Tibial nerve (tissue), 4 donors: ENCODE data around the gene KRTAP10-9. TPM values are rescaled to one million over a fixed set of nuclear protein-coding genes. Genes with fewer than 3 reads are reported as not detected.

Source experiments
- DNase-seq, 2 donors: peaks; one replicate each; pipeline ENCODE4 v3.0.0-alpha.2; 2019; ENCODE audit warnings: low spot score in 2 of 2
- H3K27ac ChIP-seq, 4 donors: fragments of 200-600 bp; sonication (generic) in 3 of 4; one replicate each; pipeline ENCODE4 v1.5.1; 2017 to 2019; ENCODE audit warnings: mild to moderate bottlenecking in 1 of 4
- H3K27me3 ChIP-seq, 2 donors: fragments of 200-600 bp; sonication (generic) in 1 of 2; one replicate each; pipeline versions ENCODE4 v1.5.1 to v1.6.0; 2017 to 2019
- H3K36me3 ChIP-seq, 3 donors: fragments of 200-600 bp; sonication (generic); one replicate each; pipeline ENCODE4 v1.5.1; 2018 to 2019
- H3K4me1 ChIP-seq, 4 donors: fragments of 200-600 bp; sonication (generic) in 3 of 4; one replicate each; pipeline ENCODE4 v1.5.1; 2017 to 2019
- H3K4me3 ChIP-seq, 4 donors: fragments of 200-600 bp; sonication (generic) in 3 of 4; one replicate each; pipeline ENCODE4 v1.5.1; 2017 to 2019; ENCODE audit warnings: mild to moderate bottlenecking in 1 of 4, moderate library complexity in 1 of 4
- H3K9me3 ChIP-seq, 4 donors: fragments of 200-600 bp; sonication (generic) in 3 of 4; one replicate each; pipeline ENCODE4 v1.5.1; 2017 to 2019
- EP300 ChIP-seq, 2 donors: sonication (generic); formaldehyde crosslinking; IDR thresholded peaks; one replicate each; pipeline ENCODE4 v1.6.1; 2017; ENCODE audit warnings: antibody characterized with exemption in 2 of 2, mild to moderate bottlenecking in 1 of 2
- POLR2A ChIP-seq, 2 donors: fragments of 450-650 bp; IDR thresholded peaks; one replicate each; pipeline ENCODE4 v1.6.1; 2017; ENCODE audit warnings: antibody characterized with exemption in 2 of 2, mild to moderate bottlenecking in 2 of 2, moderate library complexity in 2 of 2
- WGBS, 2 donors: methylation state at CpG; one replicate each; pipeline ENCODE4 v1.1.5; 2018; 5-methylcytosine and 5-hydroxymethylcytosine counted together
- total RNA-seq, 4 donors: library from RNA; depleted of rRNA; stranded (reverse); fragments of >200 nt; gene quantifications; one replicate each; pipeline ENCODE4 v1.1.0, GENCODE V29; 2016
- TF ChIP-seq, protein P1 (sequence below), 5 experiments: fragments of 200-600 bp in 3 of 5; fragments of 450-650 bp in 2 of 5; sonication (generic) in 3 of 5; IDR thresholded peaks; one replicate each; pipeline ENCODE4 v1.5.1; 2016 to 2019; ENCODE audit warnings: antibody characterized with exemption in 5 of 5, mild to moderate bottlenecking in 3 of 5, moderate library complexity in 2 of 5

Gene KRTAP10-9
- total RNA-seq, 4 donors from 2014 or later: not detected

DNA sequence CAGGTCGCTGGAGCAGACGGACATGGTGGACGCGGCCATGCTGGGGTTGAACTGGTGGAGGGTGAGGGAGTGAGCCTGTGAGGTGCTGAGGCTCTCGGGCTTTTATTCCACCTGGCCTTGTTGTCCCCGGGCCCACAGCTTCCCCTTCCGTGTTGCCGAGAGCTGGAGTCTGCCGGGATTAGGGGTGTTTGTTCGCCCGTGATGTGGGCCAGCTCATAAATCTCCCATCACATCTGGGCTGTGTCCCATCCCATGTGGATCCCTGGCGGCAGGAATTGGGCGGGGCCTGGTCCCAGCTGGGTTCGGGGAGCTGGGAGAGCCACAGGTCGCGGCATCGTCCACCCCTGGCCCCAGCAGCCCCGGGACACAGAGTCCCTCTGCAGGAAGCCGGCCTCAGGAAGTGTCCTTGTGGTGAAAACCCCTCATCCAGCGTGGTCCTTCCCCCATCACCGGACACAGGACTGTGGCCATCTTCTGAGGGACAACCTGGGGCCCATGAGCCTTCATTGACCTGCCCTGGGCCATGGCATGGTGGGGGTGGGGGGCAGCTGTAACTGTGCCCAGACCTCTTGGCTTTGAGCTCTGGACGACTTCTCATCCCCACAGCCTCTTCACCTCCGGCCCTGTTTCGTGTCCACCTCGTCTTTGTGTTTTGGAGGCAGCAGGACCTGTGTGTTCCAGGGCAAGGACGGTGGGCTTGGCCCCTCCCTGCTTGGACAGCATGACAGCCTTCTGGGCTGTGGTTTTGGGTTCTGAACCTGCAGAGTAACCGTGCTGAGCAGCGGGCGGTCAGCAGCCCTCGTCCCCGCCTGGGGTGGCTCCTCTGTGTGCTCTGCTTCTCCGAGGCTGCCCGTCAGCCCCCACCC, 34.2 kb upstream of the KRTAP10-9 start, which contains the start of gene KRTAP10-6:
Gene KRTAP10-6, minus strand, starts transcription at position 60 of the 866 bp plus-strand sequence. Its CDS starts 21 bp downstream, at position 39.
- H3K27me3 ChIP-seq: peaks cover 0 to 10% of the 10 kb centered on the region in 2 donors
- DNase-seq: no peak

GRCh38 chr21:44593598-44594405, 33.1 kb upstream of the KRTAP10-9 start:
- no peaks in the 10 kb centered on the region for H3K4me1 ChIP-seq
- H3K36me3 ChIP-seq: no peaks in the 10 kb centered on the region
- WGBS, 2 donors: 37 to 44% methylated on average over 20 of the region's 20 CpGs
- TF ChIP-seq, protein P1, sequence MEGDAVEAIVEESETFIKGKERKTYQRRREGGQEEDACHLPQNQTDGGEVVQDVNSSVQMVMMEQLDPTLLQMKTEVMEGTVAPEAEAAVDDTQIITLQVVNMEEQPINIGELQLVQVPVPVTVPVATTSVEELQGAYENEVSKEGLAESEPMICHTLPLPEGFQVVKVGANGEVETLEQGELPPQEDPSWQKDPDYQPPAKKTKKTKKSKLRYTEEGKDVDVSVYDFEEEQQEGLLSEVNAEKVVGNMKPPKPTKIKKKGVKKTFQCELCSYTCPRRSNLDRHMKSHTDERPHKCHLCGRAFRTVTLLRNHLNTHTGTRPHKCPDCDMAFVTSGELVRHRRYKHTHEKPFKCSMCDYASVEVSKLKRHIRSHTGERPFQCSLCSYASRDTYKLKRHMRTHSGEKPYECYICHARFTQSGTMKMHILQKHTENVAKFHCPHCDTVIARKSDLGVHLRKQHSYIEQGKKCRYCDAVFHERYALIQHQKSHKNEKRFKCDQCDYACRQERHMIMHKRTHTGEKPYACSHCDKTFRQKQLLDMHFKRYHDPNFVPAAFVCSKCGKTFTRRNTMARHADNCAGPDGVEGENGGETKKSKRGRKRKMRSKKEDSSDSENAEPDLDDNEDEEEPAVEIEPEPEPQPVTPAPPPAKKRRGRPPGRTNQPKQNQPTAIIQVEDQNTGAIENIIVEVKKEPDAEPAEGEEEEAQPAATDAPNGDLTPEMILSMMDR (IDR thresholded peaks at IDR 0.05): no peak
- TF ChIP-seq POLR2A (IDR thresholded peaks at IDR 0.05): no peak
- no peak for TF ChIP-seq EP300 (IDR thresholded peaks at IDR 0.05)
- H3K9me3 ChIP-seq: peaks cover 0 to 7% (median 0%) of the 10 kb centered on the region in 4 donors
- DNase-seq: no peak
- H3K27me3 ChIP-seq: peaks cover 0 to 10% of the 10 kb centered on the region in 2 donors
- H3K27ac ChIP-seq: no peak overlapping the region
- H3K4me3 ChIP-seq: no peak overlapping the region

More for the DNA sequence above, 34.2 kb upstream of the KRTAP10-9 start, which contains the start of gene KRTAP10-6:
- Histone ChIP-seq H3K36me3 (no peaks in the 10 kb centered on the region), H3K27ac (no peak within 1 kb of the TSS), H3K9me3 (peaks cover 0 to 3% (median 0%) of the 10 kb centered on the region in 4 donors), H3K4me1 (no peaks in the 10 kb centered on the region), H3K4me3 (no peak within 1 kb of the TSS)
- TF ChIP-seq, protein P1 (IDR thresholded peaks at IDR 0.05): no peak
- TF ChIP-seq POLR2A (IDR thresholded peaks at IDR 0.05): no peak
- no peak for TF ChIP-seq EP300 (IDR thresholded peaks at IDR 0.05)
- WGBS, 2 donors: 50 to 56% methylated on average over 29 to 31 of the region's 33 CpGs

DNA sequence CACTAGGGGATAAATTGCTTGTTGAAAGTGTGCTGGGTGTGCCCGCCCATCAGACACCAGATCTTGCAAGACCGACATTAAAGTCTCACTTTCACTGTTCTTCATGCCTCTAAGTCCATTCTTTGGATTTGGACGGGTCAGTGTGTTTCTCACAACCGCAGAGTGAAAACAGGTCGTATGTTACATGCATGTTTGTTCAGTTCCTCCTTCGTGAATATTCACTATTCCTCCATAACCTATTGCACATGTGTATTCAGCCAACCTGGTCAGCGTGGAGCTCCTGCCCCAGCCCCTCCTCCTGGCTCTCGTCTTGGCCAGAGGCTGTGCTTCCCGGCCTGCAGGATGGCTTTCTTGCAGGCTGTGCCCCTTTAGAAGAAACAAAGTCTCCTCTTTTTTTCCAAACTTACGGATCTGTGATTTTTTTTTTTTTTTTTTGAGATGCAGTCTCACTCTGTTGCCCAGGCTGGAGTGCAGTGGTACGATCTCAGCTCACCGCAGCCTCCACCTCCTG, 32.4 kb upstream of the KRTAP10-9 start:
- DNase-seq: no peak
- 74 to 75% methylated on average over 12 of the region's 12 CpGs for WGBS, 2 donors
- H3K27ac ChIP-seq: no peak overlapping the region
- H3K9me3 ChIP-seq: peaks cover 0 to 9% (median 0%) of the 10 kb centered on the region in 4 donors
- peaks cover 0 to 10% of the 10 kb centered on the region in 2 donors for H3K27me3 ChIP-seq
- no peak overlapping the region for H3K4me3 ChIP-seq
- H3K36me3 ChIP-seq: no peaks in the 10 kb centered on the region
- no peaks in the 10 kb centered on the region for H3K4me1 ChIP-seq
- TF ChIP-seq EP300 (IDR thresholded peaks at IDR 0.05): no peak
- TF ChIP-seq, protein P1 (IDR thresholded peaks at IDR 0.05): no peak

DNA sequence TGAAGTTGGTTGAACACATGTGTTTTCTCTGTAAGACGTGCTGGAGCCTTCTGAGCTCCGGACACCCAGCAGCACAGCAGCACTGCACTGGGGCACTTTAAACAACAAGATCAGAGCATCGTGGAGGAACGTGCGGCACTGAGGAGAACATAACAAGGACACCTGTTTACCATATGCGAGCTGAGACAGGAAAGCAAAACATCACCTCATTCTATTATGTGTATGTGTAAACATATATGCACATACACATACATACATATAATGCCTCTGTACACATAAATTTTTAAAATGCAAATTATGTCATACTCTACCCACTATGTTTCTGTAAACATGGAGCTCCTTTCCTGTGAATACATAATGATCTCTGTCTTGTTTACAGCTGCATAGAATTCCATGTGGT, 31.4 kb upstream of the KRTAP10-9 start:
- WGBS, 2 donors: 63 to 71% methylated on average over 6 of the region's 6 CpGs
- Histone ChIP-seq H3K9me3 (peaks cover 0 to 10% (median 0%) of the 10 kb centered on the region in 4 donors), H3K27ac (no peak overlapping the region), H3K27me3 (peaks cover 0 to 10% of the 10 kb centered on the region in 2 donors), H3K4me1 (no peaks in the 10 kb centered on the region), H3K36me3 (no peaks in the 10 kb centered on the region), H3K4me3 (no peak overlapping the region)
- TF ChIP-seq EP300 (IDR thresholded peaks at IDR 0.05) (no peak), POLR2A (IDR thresholded peaks at IDR 0.05) (no peak)
- TF ChIP-seq, protein P1 (IDR thresholded peaks at IDR 0.05): no peak
- no peak for DNase-seq
